Endothelial cell (in vitro differentiated cells): Measurements from ENCODE around the gene ZFR2. TPM values are rescaled to one million over a fixed set of nuclear protein-coding genes. Genes with fewer than 3 reads are reported as not detected.

Experiments
- DNase-seq: peaks from one replicate; pipeline ENCODE4 v3.0.0; 2021; ENCODE audit warnings: low spot score
- H3K27ac Mint-ChIP-seq: one replicate; pipeline ENCODE4 v1.8.0; 2021; ENCODE audit warnings: mixed read lengths, inconsistent platforms; ENCODE audit not compliant: unreplicated experiment
- H3K27me3 Mint-ChIP-seq: one replicate; pipeline ENCODE4 v1.8.0; 2021; ENCODE audit warnings: mild to moderate bottlenecking, moderate library complexity, mixed read lengths, inconsistent platforms; ENCODE audit not compliant: unreplicated experiment
- H3K36me3 Mint-ChIP-seq: one replicate; pipeline ENCODE4 v1.8.0; 2021; ENCODE audit warnings: mild to moderate bottlenecking, low read depth, mixed read lengths, inconsistent platforms; ENCODE audit not compliant: unreplicated experiment
- H3K4me1 Mint-ChIP-seq: one replicate; pipeline ENCODE4 v1.8.0; 2021; ENCODE audit warnings: mild to moderate bottlenecking, mixed read lengths, inconsistent platforms; ENCODE audit not compliant: unreplicated experiment
- H3K4me3 Mint-ChIP-seq: one replicate; pipeline ENCODE4 v1.8.0; 2021; ENCODE audit warnings: mild to moderate bottlenecking, mixed read lengths, inconsistent platforms; ENCODE audit not compliant: unreplicated experiment
- H3K9me3 Mint-ChIP-seq: one replicate; pipeline ENCODE4 v1.8.0; 2021; ENCODE audit warnings: mixed read lengths, inconsistent platforms; ENCODE audit not compliant: unreplicated experiment
- CTCF ChIP-seq: fragments of 200-600 bp; sonication (generic); IDR thresholded peaks from one replicate; pipeline ENCODE4 v1.5.0; 2021; ENCODE audit warnings: antibody characterized with exemption; ENCODE audit not compliant: unreplicated experiment
- total RNA-seq: library from RNA; stranded (reverse); fragmentation: NEBNext Ultra II Directional; extraction: Animal tissue kit (Norgen Biotek cat#: 25700); gene quantifications from one replicate; pipeline ENCODE4 v1.2.1, GENCODE V29; 2021; ENCODE audit not compliant: unreplicated experiment

ZFR2 gene
- total RNA-seq, 1 donor from 2014 or later: 1.8 TPM

GRCh38 chr19:3785938-3786824, 82.7 kb downstream of the ZFR2 start, which contains the start of gene MATK:
Gene MATK, minus strand, starts transcription at chr19:3786381. Its CDS starts 1,246 bp downstream, at chr19:3785135.
- H3K27me3 Mint-ChIP-seq: peaks cover 16% of the 10 kb centered on the region
- DNase-seq: no peak
- no peak within 1 kb of the TSS for H3K27ac Mint-ChIP-seq
- H3K36me3 Mint-ChIP-seq: peaks cover 13% of the 10 kb centered on the region
- H3K4me1 Mint-ChIP-seq: peaks cover 7% of the 10 kb centered on the region
- TF ChIP-seq CTCF: no peak
- H3K4me3 Mint-ChIP-seq: peak within 1 kb of the TSS; percentile 71
- peaks cover 11% of the 10 kb centered on the region for H3K9me3 Mint-ChIP-seq

- Mint-ChIP-seq H3K27me3 (peaks cover 19% of the 10 kb centered on the region), H3K9me3 (peaks cover 11% of the 10 kb centered on the region), H3K27ac (no peak overlapping the region), H3K4me1 (peaks cover 7% of the 10 kb centered on the region), H3K36me3 (peaks cover 17% of the 10 kb centered on the region), H3K4me3 (peak overlapping the region; percentile 71)
- TF ChIP-seq CTCF: no peak
- no peak for DNase-seq
Observed at GRCh38 chr19:3785451-3785937, 83.3 kb downstream of the ZFR2 start.

- peaks cover 19% of the 10 kb centered on the region for H3K27me3 Mint-ChIP-seq
- H3K4me1 Mint-ChIP-seq: peaks cover 7% of the 10 kb centered on the region
- TF ChIP-seq CTCF: no peak
- peaks cover 11% of the 10 kb centered on the region for H3K9me3 Mint-ChIP-seq
- peak overlapping the region; percentile 16 for H3K27ac Mint-ChIP-seq
- peak overlapping the region; percentile 71 for H3K4me3 Mint-ChIP-seq
- DNase-seq: no peak
- peaks cover 17% of the 10 kb centered on the region for H3K36me3 Mint-ChIP-seq
Observed at GRCh38 chr19:3784607-3785450, 84.0 kb downstream of the ZFR2 start.

GRCh38 chr19:3783660-3784584, 84.9 kb downstream of the ZFR2 start:
- Mint-ChIP-seq H3K4me3 (peak overlapping the region; percentile 33), H3K36me3 (peaks cover 17% of the 10 kb centered on the region), H3K27ac (no peak overlapping the region), H3K27me3 (peaks cover 14% of the 10 kb centered on the region), H3K9me3 (peaks cover 11% of the 10 kb centered on the region), H3K4me1 (peaks cover 7% of the 10 kb centered on the region)
- DNase-seq: peak; percentile 46
- TF ChIP-seq CTCF: no peak
